Ectodermal cell (in vitro differentiated cells): ENCODE data around the gene MMP24OS.

Experiments
- H3K27ac ChIP-seq: 2 replicates; pipeline ENCODE4 v1.7.0; 2013; ENCODE audit warnings: mild to moderate bottlenecking, low read depth, low read length; ENCODE audit not compliant: insufficient read depth, poor library complexity, severe bottlenecking
- H3K27me3 ChIP-seq: 2 replicates; pipeline ENCODE4 v1.7.0; 2013; ENCODE audit warnings: mild to moderate bottlenecking, low read length; ENCODE audit not compliant: insufficient read depth, control insufficient read depth, poor library complexity, severe bottlenecking
- H3K36me3 ChIP-seq: one replicate; pipeline ENCODE4 v1.7.0; 2013; ENCODE audit warnings: low read length; ENCODE audit not compliant: control insufficient read depth, insufficient read depth
- H3K4me1 ChIP-seq: one replicate; pipeline ENCODE4 v1.7.0; 2013; ENCODE audit warnings: low read length; ENCODE audit not compliant: control insufficient read depth, insufficient read depth
- H3K4me3 ChIP-seq: 2 replicates; pipeline ENCODE4 v1.7.0; 2013; ENCODE audit warnings: low read depth, low read length, control low read depth; ENCODE audit not compliant: insufficient read depth
- H3K9me3 ChIP-seq: 2 replicates; pipeline ENCODE4 v1.7.0; 2013; ENCODE audit warnings: mild to moderate bottlenecking, low read length, moderate library complexity; ENCODE audit not compliant: control insufficient read depth
- WGBS, 2 experiments: methylation state at CpG; one replicate each; pipeline ENCODE4 v1.1.7; 2013; ENCODE audit warnings: missing lambda C conversion rate in 2 of 2; 5-methylcytosine and 5-hydroxymethylcytosine counted together

MMP24OS gene

GRCh38 chr20:35297740-35298139 lies 19.8 kb upstream of the MMP24OS start:
- Histone ChIP-seq H3K36me3 (no peaks in the 10 kb centered on the region), H3K4me1 (no peaks in the 10 kb centered on the region), H3K27me3 (peaks cover 3% of the 10 kb centered on the region), H3K4me3 (no peak overlapping the region), H3K27ac (no peak overlapping the region), H3K9me3 (no peaks in the 10 kb centered on the region)
- WGBS, 2 experiments: 94 to 96% methylated on average over 14 of the region's 14 CpGs

GRCh38 chr20:35297155-35297554 lies 19.2 kb upstream of the MMP24OS start:
- H3K4me3 ChIP-seq: no peak overlapping the region
- H3K36me3 ChIP-seq: no peaks in the 10 kb centered on the region
- 82 to 85% methylated on average over 8 of the region's 8 CpGs for WGBS, 2 experiments
- H3K27me3 ChIP-seq: peaks cover 3% of the 10 kb centered on the region
- H3K27ac ChIP-seq: no peak overlapping the region
- H3K9me3 ChIP-seq: no peaks in the 10 kb centered on the region
- no peaks in the 10 kb centered on the region for H3K4me1 ChIP-seq

- Histone ChIP-seq H3K9me3 (no peaks in the 10 kb centered on the region), H3K4me3 (no peak overlapping the region), H3K27ac (no peak overlapping the region), H3K27me3 (peaks cover 3% of the 10 kb centered on the region), H3K36me3 (no peaks in the 10 kb centered on the region), H3K4me1 (no peaks in the 10 kb centered on the region)
- 82 to 88% methylated on average over 9 of the region's 9 CpGs for WGBS, 2 experiments
Measured at GRCh38 chr20:35296101-35296554, 18.2 kb upstream of the MMP24OS start.

- H3K27ac ChIP-seq: no peak overlapping the region
- H3K9me3 ChIP-seq: no peaks in the 10 kb centered on the region
- no peaks in the 10 kb centered on the region for H3K4me1 ChIP-seq
- WGBS, 2 experiments: 93 to 96% methylated on average over 8 of the region's 8 CpGs
- no peak overlapping the region for H3K4me3 ChIP-seq
- H3K36me3 ChIP-seq: no peaks in the 10 kb centered on the region
- peaks cover 3% of the 10 kb centered on the region for H3K27me3 ChIP-seq
Measured at GRCh38 chr20:35295674-35296073, 17.8 kb upstream of the MMP24OS start.

GRCh38 chr20:35295058-35295457 lies 17.1 kb upstream of the MMP24OS start:
- no peaks in the 10 kb centered on the region for H3K9me3 ChIP-seq
- no peak overlapping the region for H3K4me3 ChIP-seq
- no peaks in the 10 kb centered on the region for H3K4me1 ChIP-seq
- 89 to 90% methylated on average over 8 of the region's 8 CpGs for WGBS, 2 experiments
- H3K27me3 ChIP-seq: peaks cover 3% of the 10 kb centered on the region
- no peak overlapping the region for H3K27ac ChIP-seq
- H3K36me3 ChIP-seq: no peaks in the 10 kb centered on the region

- H3K27ac ChIP-seq: no peak overlapping the region
- H3K4me1 ChIP-seq: no peaks in the 10 kb centered on the region
- 88 to 90% methylated on average over 5 of the region's 5 CpGs for WGBS, 2 experiments
- peaks cover 3% of the 10 kb centered on the region for H3K27me3 ChIP-seq
- H3K4me3 ChIP-seq: no peak overlapping the region
- H3K36me3 ChIP-seq: no peaks in the 10 kb centered on the region
- H3K9me3 ChIP-seq: no peaks in the 10 kb centered on the region
Measured at GRCh38 chr20:35294293-35294685, 16.4 kb upstream of the MMP24OS start.

- no peaks in the 10 kb centered on the region for H3K4me1 ChIP-seq
- WGBS, 2 experiments: 93% methylated on average over 19 of the region's 19 CpGs
- H3K4me3 ChIP-seq: no peak overlapping the region
- no peak overlapping the region for H3K27ac ChIP-seq
- H3K27me3 ChIP-seq: peaks cover 3% of the 10 kb centered on the region
- H3K9me3 ChIP-seq: no peaks in the 10 kb centered on the region
- H3K36me3 ChIP-seq: no peaks in the 10 kb centered on the region
Measured at GRCh38 chr20:35293303-35294292, 15.7 kb upstream of the MMP24OS start.

GRCh38 chr20:35292504-35293285 lies 14.8 kb upstream of the MMP24OS start:
- Histone ChIP-seq H3K27ac (no peak overlapping the region), H3K9me3 (no peaks in the 10 kb centered on the region), H3K4me3 (no peak overlapping the region), H3K27me3 (peaks cover 3% of the 10 kb centered on the region), H3K36me3 (no peaks in the 10 kb centered on the region), H3K4me1 (no peaks in the 10 kb centered on the region)
- 89% methylated on average over 23 of the region's 23 CpGs for WGBS, 2 experiments

- WGBS, 2 experiments: 92 to 93% methylated on average over 40 of the region's 40 CpGs
- H3K4me3 ChIP-seq: no peak within 1 kb of the TSS
Measured at GRCh38 chr20:35291654-35292503, 14.0 kb upstream of the MMP24OS start, which contains the start of gene FAM83C. Gene FAM83C (minus strand): TSS chr20:35292425. CDS start chr20:35292304, 121 bp downstream.

More at GRCh38 chr20:35291654-35292503, 14.0 kb upstream of the MMP24OS start, which contains the start of gene FAM83C:
- no peak within 1 kb of the TSS for H3K27ac ChIP-seq
- no peaks in the 10 kb centered on the region for H3K9me3 ChIP-seq
- peaks cover 3% of the 10 kb centered on the region for H3K27me3 ChIP-seq
- no peaks in the 10 kb centered on the region for H3K36me3 ChIP-seq
- H3K4me1 ChIP-seq: no peaks in the 10 kb centered on the region
